Right hindlimb (tissue), 1 donor: Measurements from ENCODE around the gene KCNE2.
"Not testable (repeated sequence)": the region's sequence is repeated elsewhere in the genome, so short reads cannot be mapped to it uniquely, and the experiment has no call there.

ENCODE experiments used
- DNase-seq: peaks from one replicate; pipeline ENCODE4 v3.0.0-alpha.2; 2018

The KCNE2 gene

GRCh38 chr21:34354836-34355235, 9.0 kb upstream of the KCNE2 start:
- no peak for DNase-seq

DNA sequence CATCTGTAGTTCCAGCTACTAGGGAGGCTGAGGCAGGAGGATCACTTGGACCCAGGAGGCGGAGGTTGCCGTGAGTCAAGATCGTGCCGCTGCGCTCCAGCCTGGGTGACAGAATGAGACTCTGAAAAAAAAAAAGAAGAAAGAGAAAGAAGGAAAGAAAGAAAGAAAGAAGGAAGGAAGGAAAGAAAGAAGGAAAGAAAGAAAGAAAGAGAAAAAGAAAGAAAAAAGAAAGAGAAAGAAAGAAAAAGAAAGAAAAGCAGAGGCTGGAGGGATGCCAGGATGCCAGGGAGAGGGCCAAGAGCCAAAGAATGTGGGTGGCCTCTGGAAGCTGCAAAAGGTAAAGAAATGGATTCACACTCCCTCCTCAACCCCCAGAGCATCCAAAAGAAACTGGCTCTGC, 8.2 kb upstream of the KCNE2 start:
- no peak for DNase-seq

- no peak for DNase-seq
Measured at GRCh38 chr21:34357889-34358288, 5.9 kb upstream of the KCNE2 start.

DNA sequence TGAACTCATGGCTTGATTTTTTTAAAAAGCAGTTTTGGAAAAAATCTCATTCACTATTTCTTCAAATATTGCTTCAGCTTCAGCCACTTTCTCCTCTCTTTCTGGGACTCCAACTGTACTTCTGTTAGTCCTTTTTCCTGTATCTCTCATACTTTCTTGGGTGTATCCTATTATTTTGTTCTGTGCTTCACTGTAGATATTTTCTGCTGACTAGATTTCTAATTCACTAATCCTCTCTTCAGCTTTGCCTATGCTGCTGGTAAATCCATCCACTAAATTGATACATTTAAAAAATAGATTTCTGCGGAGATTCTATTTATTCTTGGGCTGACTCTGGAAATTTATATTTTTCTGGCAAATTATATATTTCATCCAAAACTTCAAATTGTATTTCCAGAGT, 4.9 kb upstream of the KCNE2 start:
- DNase-seq, result no peak

DNA sequence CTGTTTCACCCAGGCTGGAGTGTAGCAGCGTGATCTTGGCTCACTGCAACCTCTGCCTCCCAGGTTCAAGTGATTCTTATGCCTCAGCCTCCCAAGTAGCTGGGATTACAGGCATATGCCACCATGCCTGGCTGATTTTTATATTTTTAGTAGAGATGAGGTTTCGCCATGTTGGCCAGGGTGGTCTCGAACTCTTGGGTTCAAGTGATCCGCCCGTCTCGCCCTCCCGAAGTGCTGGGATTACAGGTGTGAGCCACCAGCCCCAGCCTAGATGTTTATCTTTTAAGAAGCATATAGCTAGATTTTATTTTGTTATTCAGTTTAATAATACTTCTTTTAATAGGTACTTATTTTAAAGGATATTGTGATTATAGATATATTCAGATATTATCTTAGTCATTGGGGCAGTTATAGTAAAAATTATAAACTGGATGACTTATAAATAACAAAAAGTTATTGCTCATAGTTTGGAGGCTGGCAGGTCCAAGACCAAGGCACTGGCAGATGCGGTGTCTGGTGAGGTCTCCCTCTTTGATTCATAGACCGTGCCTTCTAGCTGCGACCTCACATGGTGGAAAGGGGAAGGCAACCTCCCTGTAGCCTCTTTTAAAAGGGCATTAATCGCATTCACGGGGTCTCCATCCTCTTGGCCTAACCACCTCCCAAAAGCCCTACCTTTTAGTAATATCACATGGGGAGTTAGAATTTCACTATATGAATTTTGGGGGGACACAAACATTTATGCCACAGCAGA, 3.1 kb upstream of the KCNE2 start:
- no peak for DNase-seq

DNA sequence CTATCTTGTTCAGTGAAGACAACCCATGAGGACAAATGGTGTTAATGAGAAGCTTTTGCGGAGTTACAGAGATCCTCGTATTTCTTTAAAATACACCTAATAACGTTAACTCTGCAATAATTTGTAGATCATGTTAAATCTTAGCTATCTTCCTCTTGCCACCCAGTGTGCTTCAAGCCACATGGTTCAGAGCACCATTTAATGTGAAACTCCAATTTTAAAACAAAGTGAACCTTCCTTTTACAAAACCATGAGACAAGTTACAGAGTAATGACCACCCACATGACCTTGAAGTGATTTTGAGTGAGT, 1.7 kb upstream of the KCNE2 start:
- DNase-seq, result no peak

- no peak for DNase-seq
Measured at GRCh38 chr21:34362670-34363069, 1.1 kb upstream of the KCNE2 start.

DNA sequence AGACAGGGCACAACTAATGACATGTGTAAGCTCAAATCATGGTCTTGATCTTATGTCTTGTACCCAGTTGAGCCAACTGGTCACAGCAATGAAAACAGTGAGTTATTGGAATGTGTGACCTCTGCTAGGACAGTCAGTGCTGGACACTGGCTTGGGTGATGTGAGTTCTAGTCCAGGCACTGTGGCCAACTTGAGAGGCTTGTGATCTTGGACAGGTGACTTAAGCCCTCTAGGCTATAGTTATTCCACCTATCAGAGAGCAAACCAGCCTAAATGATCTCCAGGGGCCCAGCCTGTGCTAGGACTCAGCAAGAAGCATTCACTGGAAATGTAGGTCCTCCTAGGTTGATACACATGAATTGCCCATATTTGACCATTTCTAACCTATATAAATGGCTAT, 1.1 kb downstream of the KCNE2 start:
- DNase-seq, result no peak

DNA sequence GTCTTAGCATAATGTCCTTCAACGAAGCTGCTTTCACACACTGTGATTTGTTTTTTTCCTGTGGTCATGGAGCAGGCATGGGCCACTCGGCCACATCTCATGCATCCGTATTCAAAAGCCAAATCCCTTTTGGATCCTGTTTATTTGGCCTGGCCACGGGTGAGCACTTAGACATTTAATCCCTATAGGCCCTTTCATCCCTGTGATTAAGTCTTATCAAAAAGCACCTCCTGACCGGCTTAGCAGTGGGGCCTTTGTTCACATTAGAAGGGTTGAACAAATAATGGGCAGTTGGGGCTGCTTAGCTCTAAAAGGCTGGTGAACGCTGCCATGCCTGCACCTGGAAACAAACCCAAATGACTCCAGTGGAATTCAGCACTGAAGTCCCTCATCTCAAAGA, 2.0 kb downstream of the KCNE2 start:
- DNase-seq, result no peak

DNA sequence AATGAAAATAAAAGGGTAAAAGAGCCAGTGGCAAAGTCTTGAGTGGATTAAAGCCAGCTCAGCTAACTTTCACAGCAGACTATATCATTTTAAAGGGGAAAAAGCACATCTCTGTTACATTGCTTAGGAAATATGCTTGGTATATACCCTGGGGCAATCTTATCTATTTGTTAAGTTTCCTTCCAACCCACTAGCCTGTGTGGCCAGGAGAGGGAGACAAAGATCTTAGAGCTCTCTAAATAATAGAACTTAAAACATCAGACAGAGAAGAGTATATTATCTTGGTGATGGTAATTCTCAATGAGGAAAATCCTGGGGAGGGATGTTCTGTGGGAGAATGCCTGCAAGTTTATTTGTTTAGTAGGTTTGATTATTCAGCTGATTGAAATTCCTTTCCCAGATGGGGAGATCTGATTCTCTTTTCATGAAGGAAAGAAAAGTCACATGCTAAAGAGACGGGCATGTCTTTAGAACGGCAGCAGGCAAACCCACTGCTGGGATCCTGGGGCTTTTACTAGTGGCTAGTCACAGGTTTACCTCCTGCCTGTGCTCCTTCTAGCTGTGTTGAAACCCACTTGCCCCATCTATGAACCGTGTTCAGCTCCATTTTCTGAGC, 3.6 kb downstream of the KCNE2 start:
- DNase-seq, result peak; percentile 39

GRCh38 chr21:34369741-34370140, 5.9 kb downstream of the KCNE2 start:
- DNase-seq, result no peak

- DNase-seq, result no peak
Measured at GRCh38 chr21:34372321-34372720, 8.5 kb downstream of the KCNE2 start.

GRCh38 chr21:34374462-34374861, 10.7 kb downstream of the KCNE2 start:
- DNase-seq, result not testable (repeated sequence)

GRCh38 chr21:34374940-34375618, 11.3 kb downstream of the KCNE2 start, which contains the start of gene SMIM11:
TSS of gene SMIM11 (plus strand) at chr21:34375507. CDS start at chr21:34379505, 3,998 bp downstream.
- DNase-seq, result not testable (repeated sequence)

DNA sequence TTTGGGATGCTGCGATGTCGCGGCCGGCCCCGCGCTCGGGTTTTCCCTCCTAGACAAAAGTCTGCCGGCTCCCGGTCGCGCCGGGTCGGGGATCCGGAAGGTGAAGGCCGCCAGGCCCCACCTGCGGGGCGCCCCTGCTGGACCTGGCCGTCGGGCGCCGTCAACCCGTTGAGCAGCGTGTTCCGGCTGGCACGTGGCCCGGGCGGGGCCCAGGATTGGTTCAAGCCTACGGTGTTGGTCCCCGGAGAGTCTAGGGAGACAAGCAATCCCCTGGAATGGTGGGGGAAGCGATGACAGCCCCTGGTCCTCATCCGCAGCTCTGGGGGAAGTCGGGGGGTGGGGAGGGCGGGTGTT, 11.8 kb downstream of the KCNE2 start:
- not testable (repeated sequence) for DNase-seq

GRCh38 chr21:34383138-34383537, 19.3 kb downstream of the KCNE2 start:
- not testable (repeated sequence) for DNase-seq

DNA sequence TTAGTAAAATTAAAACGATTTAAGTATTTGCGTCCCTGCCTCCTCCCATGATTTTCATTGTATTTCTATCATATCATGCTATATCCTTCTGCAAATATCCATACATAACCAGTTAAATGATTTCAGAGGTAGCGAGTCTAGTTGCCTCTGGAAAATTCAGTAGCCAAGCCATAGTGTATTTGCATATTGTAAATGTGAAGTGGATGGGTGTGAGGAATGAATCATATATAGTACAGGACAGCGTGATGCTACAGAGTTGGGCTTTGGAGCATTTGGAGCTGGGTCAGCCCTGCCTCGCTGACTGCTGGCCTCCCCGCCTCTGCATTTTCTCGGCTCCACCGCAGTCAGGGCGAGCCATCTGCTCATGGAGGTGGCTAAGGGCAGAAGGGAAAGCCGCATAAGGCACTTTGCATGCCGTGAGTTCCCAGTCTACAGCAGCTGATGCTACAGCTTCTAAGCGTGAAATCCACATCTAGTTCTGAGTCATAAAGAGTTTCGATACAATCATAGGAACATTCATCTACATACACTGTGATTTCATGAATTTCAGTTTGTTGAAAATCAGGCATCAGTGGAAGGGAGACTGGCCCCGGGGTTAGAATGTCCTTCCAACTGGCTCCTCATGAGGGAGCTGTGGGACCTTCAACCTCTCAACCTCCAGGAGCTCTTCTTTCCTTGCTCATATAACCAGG, 20.1 kb downstream of the KCNE2 start:
- not testable (repeated sequence) for DNase-seq

DNA sequence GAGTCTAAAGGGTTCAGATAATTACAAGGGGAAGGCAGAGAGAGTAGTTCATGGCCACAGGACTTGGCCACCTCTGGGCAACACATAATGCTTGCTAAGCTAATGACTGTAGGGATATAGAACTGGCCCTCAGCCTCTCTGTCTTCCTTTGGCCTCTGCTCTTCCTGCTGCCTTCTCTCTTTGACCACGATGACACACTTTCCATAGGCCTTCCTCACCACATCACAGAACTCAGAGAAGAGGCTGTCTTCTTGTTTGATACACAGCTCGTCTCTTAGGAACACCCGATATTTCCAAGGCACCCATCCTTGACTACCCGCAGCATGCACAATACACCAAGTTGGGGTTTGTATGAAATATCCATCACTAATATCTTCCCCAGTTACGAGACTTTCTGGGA, 36.7 kb downstream of the KCNE2 start:
- DNase-seq, result not testable (repeated sequence)

GRCh38 chr21:34404742-34405141, 40.9 kb downstream of the KCNE2 start:
- DNase-seq, result not testable (repeated sequence)

- not testable (repeated sequence) for DNase-seq
Measured at GRCh38 chr21:34405686-34406085, 41.9 kb downstream of the KCNE2 start.

DNA sequence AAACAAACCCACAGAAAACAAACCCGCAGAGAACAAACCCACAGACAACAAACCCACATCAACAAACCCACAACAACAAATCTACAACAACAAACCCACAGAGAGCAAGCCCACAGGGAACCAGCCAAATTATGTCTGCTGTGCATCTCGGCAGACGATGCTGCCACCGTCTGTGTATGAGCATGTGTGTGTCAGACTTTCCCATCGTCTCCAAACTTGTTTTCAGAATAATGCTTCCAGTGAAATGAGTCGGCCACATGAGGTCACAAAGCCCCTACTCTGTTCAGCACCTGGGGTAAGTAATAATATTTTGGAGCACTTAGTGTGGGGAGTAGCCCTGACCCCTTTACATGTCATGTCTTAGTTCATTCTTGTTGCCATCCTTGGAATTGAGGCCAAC, 42.3 kb downstream of the KCNE2 start:
- DNase-seq, result not testable (repeated sequence)

DNA sequence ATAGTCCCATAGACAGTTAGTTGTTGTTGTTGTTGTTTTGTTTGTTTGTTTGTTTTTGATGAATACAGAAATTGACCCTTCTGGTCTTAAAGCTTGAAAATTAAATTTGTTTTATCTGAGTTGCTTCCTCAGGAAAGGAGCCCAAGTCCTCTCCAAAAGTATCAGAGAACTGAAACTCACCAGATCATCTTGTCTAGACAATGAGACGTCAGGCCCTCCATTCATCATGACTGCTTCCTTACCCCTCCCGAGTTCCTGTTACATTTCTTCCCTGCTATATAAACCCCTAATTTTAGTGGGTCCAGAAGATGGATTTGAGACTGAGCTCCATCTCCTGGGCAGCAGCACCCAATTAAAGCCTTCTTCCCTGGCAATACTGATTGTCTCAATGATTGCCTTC, 42.9 kb downstream of the KCNE2 start:
- DNase-seq, result not testable (repeated sequence)

- not testable (repeated sequence) for DNase-seq
Measured at GRCh38 chr21:34407294-34407693, 43.5 kb downstream of the KCNE2 start.
